H9 (cell line): ENCODE results near the gene ATP6V0A4. TPM values are rescaled to one million over a fixed set of nuclear protein-coding genes. Genes with fewer than 3 reads are reported as not detected.

Experiments
- DNase-seq: peaks from one replicate; pipeline ENCODE4 v3.0.0-alpha.2; 2017
- H2AFZ ChIP-seq: one replicate; pipeline ENCODE4 v1.6.1; 2013; ENCODE audit warnings: mild to moderate bottlenecking, low read length, control low read depth, moderate library complexity
- H2AK5ac ChIP-seq: 2 replicates; pipeline ENCODE4 v1.6.1; 2013; ENCODE audit warnings: low read length, control low read depth, mixed read lengths; ENCODE audit not compliant: insufficient read length
- H2BK120ac ChIP-seq: one replicate; pipeline ENCODE4 v1.6.1; 2013; ENCODE audit warnings: low read depth, mild to moderate bottlenecking, low read length, control low read depth, inconsistent platforms; ENCODE audit not compliant: poor library complexity, severe bottlenecking
- H2BK12ac ChIP-seq: 2 replicates; pipeline ENCODE4 v1.6.1; 2013; ENCODE audit warnings: low read length, control low read depth, mixed read lengths, low read depth; ENCODE audit not compliant: insufficient read length
- H2BK15ac ChIP-seq: 2 replicates; pipeline ENCODE4 v1.6.1; 2013; ENCODE audit warnings: low read depth, low read length, control low read depth
- H2BK20ac ChIP-seq: one replicate; pipeline ENCODE4 v1.6.1; 2013; ENCODE audit warnings: low read depth, mild to moderate bottlenecking, low read length, control low read depth, inconsistent platforms; ENCODE audit not compliant: poor library complexity, severe bottlenecking
- H2BK5ac ChIP-seq: 2 replicates; pipeline ENCODE4 v1.6.1; 2013; ENCODE audit warnings: low read length, control low read depth, mixed read lengths; ENCODE audit not compliant: insufficient read length
- H3K14ac ChIP-seq: 2 replicates; pipeline ENCODE4 v1.6.1; 2013; ENCODE audit warnings: low read length, control low read depth; ENCODE audit not compliant: insufficient read depth
- H3K18ac ChIP-seq: 2 replicates; pipeline ENCODE4 v1.6.1; 2013; ENCODE audit warnings: low read depth, mild to moderate bottlenecking, mixed read lengths, low read length, control low read depth; ENCODE audit not compliant: insufficient read length
- H3K23ac ChIP-seq: 2 replicates; pipeline ENCODE4 v1.6.1; 2013; ENCODE audit warnings: low read length, control low read depth, mixed read lengths, low read depth; ENCODE audit not compliant: insufficient read length
- H3K23me2 ChIP-seq: 2 replicates; pipeline ENCODE4 v1.6.1; 2013; ENCODE audit warnings: low read depth, mild to moderate bottlenecking, mixed read lengths, low read length, control low read depth; ENCODE audit not compliant: insufficient read length, poor library complexity, severe bottlenecking
- H3K27ac ChIP-seq: 2 replicates; pipeline ENCODE4 v1.5.1; 2013; ENCODE audit warnings: low read length, control low read depth, mixed read lengths, low read depth; ENCODE audit not compliant: insufficient read length
- H3K27me3 ChIP-seq: 2 replicates; pipeline ENCODE4 v1.6.1; 2013; ENCODE audit warnings: low read length, control low read depth, inconsistent platforms; ENCODE audit not compliant: insufficient read depth
- H3K4ac ChIP-seq: 2 replicates; pipeline ENCODE4 v1.6.1; 2013; ENCODE audit warnings: low read depth, mild to moderate bottlenecking, control low read depth, inconsistent platforms, low read length, moderate library complexity
- H3K4me1 ChIP-seq: 2 replicates; pipeline ENCODE4 v1.6.1; 2013; ENCODE audit warnings: low read length, control low read depth, inconsistent platforms; ENCODE audit not compliant: insufficient read depth
- H3K4me2 ChIP-seq: 2 replicates; pipeline ENCODE4 v1.6.1; 2013; ENCODE audit warnings: low read length, control low read depth, mixed read lengths; ENCODE audit not compliant: insufficient read length, insufficient read depth
- H3K56ac ChIP-seq: 2 replicates; pipeline ENCODE4 v1.6.1; 2013; ENCODE audit warnings: low read depth, mild to moderate bottlenecking, mixed read lengths, low read length, control low read depth; ENCODE audit not compliant: insufficient read length
- H3K79me1 ChIP-seq: 2 replicates; pipeline ENCODE4 v1.6.1; 2013; ENCODE audit warnings: low read depth, mild to moderate bottlenecking, moderate library complexity, low read length, control low read depth, inconsistent platforms; ENCODE audit not compliant: insufficient read depth, poor library complexity, severe bottlenecking
- H3K79me2 ChIP-seq: 2 replicates; pipeline ENCODE4 v1.6.1; 2013; ENCODE audit warnings: low read length, control low read depth, inconsistent platforms; ENCODE audit not compliant: insufficient read depth
- H3K9ac ChIP-seq: 2 replicates; pipeline ENCODE4 v1.6.1; 2013; ENCODE audit warnings: low read length, control low read depth, mixed read lengths; ENCODE audit not compliant: insufficient read length; ENCODE audit errors: extremely low read depth
- H3K9me3 ChIP-seq: one replicate; pipeline ENCODE4 v1.6.1; 2013; ENCODE audit warnings: low read depth, low read length, inconsistent platforms; ENCODE audit not compliant: control insufficient read depth
- H3T11ph ChIP-seq: one replicate; pipeline ENCODE4 v1.6.1; 2013; ENCODE audit warnings: mild to moderate bottlenecking, low read length, control low read depth, inconsistent platforms
- H4K20me1 ChIP-seq: one replicate; pipeline ENCODE4 v1.6.1; 2013; ENCODE audit not compliant: control insufficient read depth, insufficient read length, insufficient read depth
- H4K5ac ChIP-seq: 2 replicates; pipeline ENCODE4 v1.6.1; 2013; ENCODE audit warnings: low read depth, mild to moderate bottlenecking, mixed read lengths, low read length, control low read depth; ENCODE audit not compliant: insufficient read length
- H4K8ac ChIP-seq: replicated peaks from 2 replicates; pipeline ENCODE4 v1.6.1; 2013; ENCODE audit warnings: low read length, control low read depth, mixed read lengths, low read depth; ENCODE audit not compliant: insufficient read length
- H4K91ac ChIP-seq: 2 replicates; pipeline ENCODE4 v1.6.1; 2013; ENCODE audit warnings: low read depth, mild to moderate bottlenecking, moderate library complexity, mixed read lengths, low read length, control low read depth; ENCODE audit not compliant: insufficient read length
- H3K27ac Mint-ChIP-seq, 3 experiments: 2 replicates in 2 of 3; 3 replicates in 1 of 3; pipeline ENCODE4 v1.8.0; 2020 to 2021; ENCODE audit warnings: mixed read lengths in 3 of 3, mild to moderate bottlenecking in 1 of 3, moderate library complexity in 1 of 3
- H3K27me3 Mint-ChIP-seq: 2 replicates; pipeline ENCODE4 v1.8.0; 2021; ENCODE audit warnings: low read depth, mild to moderate bottlenecking, moderate library complexity, mixed read lengths
- H3K36me3 Mint-ChIP-seq, 3 experiments: 2 replicates in 2 of 3; 3 replicates in 1 of 3; pipeline ENCODE4 v1.8.0; 2020 to 2021; ENCODE audit warnings: low read depth in 3 of 3, mixed read lengths in 3 of 3; ENCODE audit not compliant: insufficient read depth in 1 of 3
- H3K4me1 Mint-ChIP-seq, 2 experiments: 2 replicates each; pipeline ENCODE4 v1.8.0; 2020; ENCODE audit warnings: mixed read lengths in 2 of 2
- H3K4me3 Mint-ChIP-seq, 2 experiments: 2 replicates in 1 of 2; 3 replicates in 1 of 2; pipeline ENCODE4 v1.8.0; 2020 to 2021; ENCODE audit warnings: mild to moderate bottlenecking in 2 of 2, mixed read lengths in 2 of 2, moderate library complexity in 1 of 2
- H3K9me3 Mint-ChIP-seq, 2 experiments: 2 replicates in 1 of 2; 3 replicates in 1 of 2; pipeline ENCODE4 v1.8.0; 2020; ENCODE audit warnings: mild to moderate bottlenecking in 2 of 2, mixed read lengths in 2 of 2, moderate library complexity in 1 of 2
- WGBS: extraction: QIAGEN DNeasy Blood & Tissue Kit; methylation state at CpG from one replicate; pipeline ENCODE4 v1.1.7; 2013; ENCODE audit warnings: missing lambda C conversion rate, low lambda C conversion rate, mixed read lengths; ENCODE audit not compliant: insufficient read length; ENCODE audit errors: extremely low coverage; 5-methylcytosine and 5-hydroxymethylcytosine counted together
- total RNA-seq: library from RNA; stranded (reverse); gene quantifications from 2 replicates; pipeline ENCODE4 v1.2.1, GENCODE V29; 2021
- TF ChIP-seq, protein P1 (sequence below): fragments of 200-600 bp; sonication (generic); conservative IDR thresholded peaks from 3 replicates; pipeline ENCODE4 v1.8.0; 2021; ENCODE audit warnings: antibody characterized with exemption, mild to moderate bottlenecking

Gene ATP6V0A4
- total RNA-seq, 1 experiment from 2014 or later = 0.79 TPM

- Histone ChIP-seq H3K4me2 (no peak overlapping the region), H3K23ac (no peak overlapping the region), H3K79me2 (no peaks in the 10 kb centered on the region), H2BK12ac (no peak overlapping the region), H3K9me3 (no peaks in the 10 kb centered on the region), H3K56ac (no peak overlapping the region), H3K23me2 (no peaks in the 10 kb centered on the region), H2AFZ (no peak overlapping the region), H3K27me3 (no peaks in the 10 kb centered on the region), H4K5ac (no peak overlapping the region), H3T11ph (no peak overlapping the region), H2BK15ac (no peak overlapping the region), H3K14ac (no peak overlapping the region), H2BK120ac (no peak overlapping the region), H4K91ac (no peak overlapping the region), H3K4ac (no peak overlapping the region), H2BK20ac (no peak overlapping the region), H3K18ac (no peak overlapping the region), H3K9ac (no peak overlapping the region), H2AK5ac (no peak overlapping the region), H3K4me1 (no peaks in the 10 kb centered on the region), H4K20me1 (no peaks in the 10 kb centered on the region), H2BK5ac (no peak overlapping the region), H4K8ac (no peak overlapping the region), H3K79me1 (no peaks in the 10 kb centered on the region), H3K27ac (no peak overlapping the region)
- H3K27ac Mint-ChIP-seq = no peak overlapping the region
- no CpG with 5 or more reads among the region's 5 CpGs for whole genome bisulfite sequencing
- DNase-seq = no peak
- H3K4me1 Mint-ChIP-seq = peaks cover 16 to 22% of the 10 kb centered on the region in 2 experiments
- no peaks in the 10 kb centered on the region; a peak in 1 of 5 replicates for H3K9me3 Mint-ChIP-seq
- TF ChIP-seq, protein P1, sequence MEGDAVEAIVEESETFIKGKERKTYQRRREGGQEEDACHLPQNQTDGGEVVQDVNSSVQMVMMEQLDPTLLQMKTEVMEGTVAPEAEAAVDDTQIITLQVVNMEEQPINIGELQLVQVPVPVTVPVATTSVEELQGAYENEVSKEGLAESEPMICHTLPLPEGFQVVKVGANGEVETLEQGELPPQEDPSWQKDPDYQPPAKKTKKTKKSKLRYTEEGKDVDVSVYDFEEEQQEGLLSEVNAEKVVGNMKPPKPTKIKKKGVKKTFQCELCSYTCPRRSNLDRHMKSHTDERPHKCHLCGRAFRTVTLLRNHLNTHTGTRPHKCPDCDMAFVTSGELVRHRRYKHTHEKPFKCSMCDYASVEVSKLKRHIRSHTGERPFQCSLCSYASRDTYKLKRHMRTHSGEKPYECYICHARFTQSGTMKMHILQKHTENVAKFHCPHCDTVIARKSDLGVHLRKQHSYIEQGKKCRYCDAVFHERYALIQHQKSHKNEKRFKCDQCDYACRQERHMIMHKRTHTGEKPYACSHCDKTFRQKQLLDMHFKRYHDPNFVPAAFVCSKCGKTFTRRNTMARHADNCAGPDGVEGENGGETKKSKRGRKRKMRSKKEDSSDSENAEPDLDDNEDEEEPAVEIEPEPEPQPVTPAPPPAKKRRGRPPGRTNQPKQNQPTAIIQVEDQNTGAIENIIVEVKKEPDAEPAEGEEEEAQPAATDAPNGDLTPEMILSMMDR = no peak
- H3K4me3 Mint-ChIP-seq = no peak overlapping the region
- H3K27me3 Mint-ChIP-seq = no peaks in the 10 kb centered on the region
- no peaks in the 10 kb centered on the region for H3K36me3 Mint-ChIP-seq
Observed at GRCh38 chr7:138679793-138680192, 118.2 kb downstream of the ATP6V0A4 start.
